Amniotic stem cell (primary cell): Measurements from ENCODE around the gene GPN1.
"Not testable (repeated sequence)": the region's sequence is repeated elsewhere in the genome, so short reads cannot be mapped to it uniquely, and the experiment has no call there.

Experiments
- DNase-seq: peaks from one replicate; lab custom pipeline; 2025; lab: John Stamatoyannopoulos, UW

GPN1 gene

DNA sequence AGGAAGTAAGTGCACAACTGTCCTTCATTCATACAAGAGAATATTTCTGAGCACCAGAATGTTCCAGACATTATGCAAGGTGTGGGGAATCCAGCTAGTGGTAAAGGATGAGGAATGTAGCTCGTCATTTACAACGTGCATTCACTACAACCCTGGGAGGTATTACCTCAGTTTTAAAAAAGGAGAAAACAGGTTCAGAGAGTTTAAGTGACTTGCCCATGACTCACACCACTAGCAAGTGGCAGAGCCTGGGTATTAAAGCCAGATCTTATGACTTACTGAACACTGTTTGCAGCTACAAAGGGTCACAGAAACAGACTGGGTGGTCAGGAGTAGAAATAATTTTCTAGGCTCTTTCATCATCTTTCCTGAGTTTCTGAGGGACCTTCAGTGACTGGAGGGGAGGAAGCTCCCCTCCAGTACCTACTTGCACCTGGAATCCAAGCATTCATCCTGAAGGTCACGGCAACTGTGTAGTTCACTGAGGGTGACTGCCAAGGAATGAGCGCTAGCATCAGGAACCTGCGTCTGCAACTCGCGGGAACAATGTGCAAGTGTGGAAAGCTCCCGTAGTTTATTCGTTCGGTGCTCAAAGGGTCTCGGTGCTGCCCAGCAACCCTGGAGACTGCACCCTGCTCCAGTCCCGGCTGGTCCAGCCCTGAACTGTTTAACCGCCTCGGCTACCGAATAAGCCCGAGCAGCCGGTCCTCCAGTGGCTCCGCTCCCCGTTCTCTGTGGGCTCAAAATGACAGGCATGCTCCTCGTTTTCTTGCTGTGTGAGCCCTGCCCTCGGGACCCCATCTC, 685 bp upstream of the GPN1 start:
- DNase-seq: peak; percentile 62

DNA sequence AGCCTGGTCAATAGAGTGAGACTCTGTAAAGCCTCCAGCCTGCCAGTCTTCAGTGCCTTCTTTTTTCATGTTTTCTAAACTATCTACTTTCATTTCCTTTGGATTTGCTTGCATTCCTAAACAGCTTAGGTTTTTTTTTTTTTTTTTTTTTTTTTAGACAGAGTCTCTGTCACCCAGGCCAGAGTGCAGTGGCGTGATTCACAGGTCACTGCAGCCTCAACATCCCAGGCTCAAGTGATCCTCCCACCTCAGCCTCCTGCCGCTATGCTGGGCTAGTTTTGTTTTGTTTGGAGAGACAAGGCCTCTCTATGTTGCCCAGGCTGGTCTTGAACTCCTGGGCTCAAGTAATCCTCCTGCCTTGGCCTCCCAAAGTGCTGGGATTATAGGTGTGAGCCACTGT, 1.4 kb downstream of the GPN1 start:
- not testable (repeated sequence) for DNase-seq

DNA sequence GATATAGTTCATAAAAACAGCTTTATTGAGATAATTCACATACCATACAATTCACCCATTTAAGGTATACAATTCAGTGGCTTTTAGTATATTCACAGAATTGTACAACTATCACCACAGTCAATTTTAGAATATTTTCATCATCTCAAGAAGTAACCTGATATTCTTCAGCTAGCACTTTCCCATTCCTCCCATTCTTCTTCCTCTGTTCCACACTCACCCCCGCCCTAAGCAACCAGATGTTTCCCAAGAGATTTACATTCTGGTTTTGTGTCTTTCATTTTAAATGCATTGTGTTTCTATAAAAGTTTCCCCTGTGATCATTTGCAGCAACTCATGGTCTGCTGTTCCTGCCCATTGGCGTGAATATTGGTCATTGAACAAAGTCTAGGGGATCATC, 5.4 kb downstream of the GPN1 start:
- no peak for DNase-seq

DNA sequence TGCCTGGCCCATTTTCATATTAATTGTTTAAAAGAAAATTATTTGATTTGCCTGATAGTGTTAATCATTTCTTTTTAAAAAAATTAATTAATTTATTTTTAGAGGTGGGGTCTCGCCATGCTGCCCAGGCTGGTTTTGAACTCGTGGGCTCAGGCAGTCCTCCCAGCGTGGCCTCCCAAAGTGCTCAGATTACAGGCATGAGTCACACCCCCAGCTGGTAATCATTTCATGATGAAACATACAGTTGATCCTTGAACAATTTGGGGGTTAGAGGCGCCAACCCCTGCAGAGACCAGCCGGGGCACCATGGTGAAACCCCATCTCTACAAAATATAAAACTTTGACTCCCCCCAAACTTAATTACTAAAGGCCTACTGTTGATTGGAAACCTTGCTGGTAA, 7.9 kb downstream of the GPN1 start:
- DNase-seq: no peak

DNA sequence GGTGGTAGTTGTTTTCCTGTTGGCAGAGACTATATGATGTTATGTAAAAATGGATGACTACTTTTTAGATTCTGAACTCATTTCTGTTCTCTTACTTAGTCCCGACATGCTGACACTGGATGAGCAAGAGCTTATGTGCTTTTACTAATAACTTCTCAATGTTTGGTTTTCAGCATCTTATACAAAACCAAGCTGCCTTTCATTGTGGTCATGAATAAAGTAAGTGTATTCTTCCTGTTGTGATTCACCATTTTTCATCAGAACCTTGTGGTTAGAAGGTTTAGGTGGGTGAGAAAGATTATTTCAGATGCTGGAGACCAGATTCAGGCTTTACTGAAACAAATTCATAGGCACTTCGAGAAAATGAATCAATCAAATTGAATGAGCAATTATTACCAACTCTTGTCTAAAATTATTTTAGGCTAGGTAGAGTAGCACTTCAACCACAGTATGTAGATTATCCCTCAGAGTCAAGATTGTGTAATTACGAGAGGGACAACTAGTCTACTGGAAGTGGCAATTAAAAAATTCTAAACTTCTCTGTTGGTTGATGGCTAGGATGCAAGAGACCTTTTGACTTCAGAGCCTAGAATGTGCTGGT, 9.3 kb downstream of the GPN1 start:
- DNase-seq: no peak

DNA sequence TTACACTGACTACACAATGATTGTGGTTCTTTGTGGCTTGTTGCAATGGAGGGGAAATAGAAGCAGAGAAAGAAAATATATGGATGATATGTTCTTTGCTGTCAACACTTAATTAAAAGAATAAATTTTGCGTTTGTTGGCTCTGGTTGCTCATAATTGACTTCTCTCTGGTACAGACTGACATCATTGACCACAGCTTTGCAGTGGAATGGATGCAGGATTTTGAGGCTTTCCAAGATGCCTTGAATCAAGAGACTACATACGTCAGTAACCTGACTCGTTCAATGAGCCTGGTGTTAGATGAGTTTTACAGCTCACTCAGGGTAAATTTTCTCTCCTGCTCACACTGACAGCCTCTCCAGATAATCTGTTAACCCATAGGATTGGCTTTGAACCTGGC, 9.9 kb downstream of the GPN1 start:
- DNase-seq: no peak

DNA sequence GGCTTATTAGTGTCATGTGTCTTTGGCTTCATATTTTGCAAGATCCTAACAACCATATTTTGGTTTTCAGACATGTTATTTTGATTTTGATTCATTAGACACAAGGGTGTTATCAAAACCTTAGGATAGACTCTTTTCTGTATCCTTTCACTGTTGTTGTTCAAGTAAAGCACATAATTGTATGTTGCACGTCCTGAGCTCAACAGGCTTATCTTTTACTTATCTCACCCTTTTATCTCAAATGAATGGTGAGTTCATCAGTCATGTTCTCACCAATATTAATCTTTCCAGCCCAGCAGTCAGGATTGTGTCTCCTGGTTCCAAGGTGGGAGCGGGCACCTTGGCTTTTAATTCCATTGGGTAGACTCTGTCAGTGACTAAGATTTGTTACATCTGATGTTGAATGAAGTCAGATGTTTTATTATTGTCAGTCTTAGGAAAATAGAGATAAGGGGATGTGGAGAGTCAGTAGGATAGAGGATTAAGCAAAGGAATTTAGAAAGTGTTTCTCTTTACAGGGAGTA, 11.9 kb downstream of the GPN1 start:
- no peak for DNase-seq

DNA sequence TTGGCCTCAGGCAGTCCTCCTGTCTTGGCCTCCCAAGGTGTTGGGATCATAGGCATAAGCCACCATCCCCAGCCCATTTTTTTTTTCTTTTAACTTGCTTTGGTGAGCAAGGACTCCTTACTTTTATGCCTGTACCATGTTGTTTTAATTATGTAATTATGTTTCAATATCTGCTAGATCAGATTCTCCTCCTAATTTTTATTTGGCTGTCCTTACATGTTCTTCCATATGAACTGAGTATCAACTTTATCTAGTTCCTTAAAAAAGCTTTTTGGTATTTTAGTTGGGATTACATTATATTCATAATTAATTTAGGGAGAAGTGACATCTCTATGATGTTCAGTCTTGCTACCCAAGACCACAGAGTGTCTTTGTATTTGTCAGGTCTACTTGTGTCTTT, 16.3 kb downstream of the GPN1 start:
- DNase-seq: no peak

DNA sequence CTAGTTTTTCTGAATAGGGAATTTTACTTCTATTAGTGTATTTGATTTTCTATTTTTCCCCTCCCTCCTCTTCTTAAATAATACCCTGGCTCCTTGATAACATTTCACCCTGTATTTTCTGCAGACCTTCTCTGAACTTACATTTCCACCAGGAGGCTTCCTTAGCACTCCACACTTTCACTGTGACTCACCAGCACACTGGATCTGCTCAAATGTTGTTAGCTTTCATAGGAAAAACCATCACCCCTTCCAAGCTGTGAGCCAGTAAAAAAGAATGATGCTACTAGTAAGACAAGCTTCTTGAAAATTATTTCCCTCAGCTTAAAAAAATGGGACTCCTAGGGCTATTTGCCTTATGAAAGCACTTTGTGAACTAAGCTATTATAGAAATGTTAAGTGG, 18.4 kb downstream of the GPN1 start:
- no peak for DNase-seq

DNA sequence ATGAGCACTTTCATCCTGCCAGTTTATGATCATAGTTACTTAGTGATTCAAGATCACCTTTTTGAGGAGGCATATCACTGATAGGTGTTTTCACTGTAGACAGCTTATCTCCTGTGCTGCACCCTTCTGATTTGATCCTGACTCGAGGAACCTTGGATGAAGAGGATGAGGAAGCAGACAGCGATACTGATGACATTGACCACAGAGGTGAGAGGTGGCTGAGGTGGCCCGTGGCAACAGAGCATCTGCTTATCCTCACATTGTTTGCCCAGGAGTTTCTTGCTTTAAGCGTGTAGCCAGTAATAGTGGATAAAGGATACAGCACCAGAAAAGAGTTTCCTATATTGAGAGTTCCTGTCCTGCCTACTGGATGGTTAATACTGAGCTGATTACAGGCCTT, 18.9 kb downstream of the GPN1 start:
- no peak for DNase-seq

DNA sequence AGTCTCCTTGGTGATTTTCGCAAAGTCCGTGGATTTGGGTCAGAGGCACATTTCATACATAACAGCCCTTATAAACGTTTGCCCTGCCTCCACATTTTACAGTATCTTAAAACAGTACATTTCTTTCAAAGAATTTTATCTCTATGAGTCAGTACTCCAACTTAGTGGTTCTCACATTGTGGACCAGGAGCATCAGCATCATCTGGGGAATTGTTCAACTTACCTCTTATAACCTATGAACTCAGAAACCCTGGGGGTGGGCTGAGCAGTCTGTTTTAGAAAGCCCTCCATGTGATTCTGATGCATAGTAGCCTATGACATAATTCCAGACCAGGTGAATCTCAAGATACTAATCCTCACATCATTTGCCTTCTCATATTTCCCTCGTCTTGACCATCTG, 22.2 kb downstream of the GPN1 start:
- no peak for DNase-seq

DNA sequence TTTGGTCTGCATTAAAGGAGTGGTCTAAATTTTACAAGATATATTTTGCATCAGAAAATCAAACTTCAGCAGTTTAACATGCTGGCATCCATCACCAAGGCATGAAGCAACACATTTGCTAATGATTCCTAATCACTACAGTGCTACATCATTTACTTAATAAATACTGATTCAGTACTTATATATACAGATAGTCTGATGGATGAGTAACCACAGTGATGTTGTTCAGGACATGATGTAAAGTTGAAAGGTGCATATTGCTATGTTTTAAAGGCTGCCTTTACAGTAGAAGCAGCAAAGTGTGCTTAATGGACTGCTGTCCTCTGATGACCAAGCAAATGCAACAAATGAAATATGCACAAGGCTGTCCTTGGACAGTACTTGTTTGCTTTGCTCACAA, 23.5 kb downstream of the GPN1 start:
- no peak for DNase-seq

DNA sequence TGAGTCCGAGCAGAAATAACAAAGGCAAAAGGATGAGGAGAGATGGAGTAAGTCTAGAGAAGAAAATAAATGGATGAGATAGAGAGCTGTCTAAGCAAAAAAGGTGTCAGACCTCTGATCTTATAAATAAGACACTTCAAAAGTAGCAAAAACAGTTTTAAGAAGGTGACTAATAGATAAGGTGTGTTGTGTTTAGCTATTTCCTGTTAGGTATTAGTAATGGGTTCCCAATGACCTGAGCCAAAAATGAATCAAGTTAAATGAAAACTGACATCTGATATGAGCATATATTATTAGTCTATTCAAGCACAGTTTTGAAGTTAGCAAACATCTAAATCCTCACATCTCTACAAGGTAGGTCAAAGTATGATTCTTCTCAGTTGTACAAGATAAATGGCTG, 23.9 kb downstream of the GPN1 start:
- DNase-seq: no peak

DNA sequence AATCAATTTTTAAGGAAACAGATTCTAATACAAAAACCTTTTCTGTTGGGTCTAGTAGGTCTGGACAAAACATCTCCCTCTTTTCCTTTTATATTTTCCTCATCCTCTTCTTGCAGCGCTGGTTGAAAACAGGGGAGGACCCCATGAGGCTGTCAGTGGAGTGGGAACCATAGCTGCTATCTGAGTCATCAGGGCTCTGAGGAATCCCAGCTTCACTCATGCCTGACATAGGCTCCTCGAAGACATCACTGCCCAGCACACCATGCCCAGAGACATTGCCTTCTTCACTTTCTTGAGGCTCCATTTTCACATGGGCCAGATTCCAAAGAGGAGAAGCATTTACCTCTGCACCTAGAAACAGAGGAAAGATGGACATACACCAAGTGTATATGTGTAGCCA, 24.5 kb downstream of the GPN1 start:
- DNase-seq: no peak

DNA sequence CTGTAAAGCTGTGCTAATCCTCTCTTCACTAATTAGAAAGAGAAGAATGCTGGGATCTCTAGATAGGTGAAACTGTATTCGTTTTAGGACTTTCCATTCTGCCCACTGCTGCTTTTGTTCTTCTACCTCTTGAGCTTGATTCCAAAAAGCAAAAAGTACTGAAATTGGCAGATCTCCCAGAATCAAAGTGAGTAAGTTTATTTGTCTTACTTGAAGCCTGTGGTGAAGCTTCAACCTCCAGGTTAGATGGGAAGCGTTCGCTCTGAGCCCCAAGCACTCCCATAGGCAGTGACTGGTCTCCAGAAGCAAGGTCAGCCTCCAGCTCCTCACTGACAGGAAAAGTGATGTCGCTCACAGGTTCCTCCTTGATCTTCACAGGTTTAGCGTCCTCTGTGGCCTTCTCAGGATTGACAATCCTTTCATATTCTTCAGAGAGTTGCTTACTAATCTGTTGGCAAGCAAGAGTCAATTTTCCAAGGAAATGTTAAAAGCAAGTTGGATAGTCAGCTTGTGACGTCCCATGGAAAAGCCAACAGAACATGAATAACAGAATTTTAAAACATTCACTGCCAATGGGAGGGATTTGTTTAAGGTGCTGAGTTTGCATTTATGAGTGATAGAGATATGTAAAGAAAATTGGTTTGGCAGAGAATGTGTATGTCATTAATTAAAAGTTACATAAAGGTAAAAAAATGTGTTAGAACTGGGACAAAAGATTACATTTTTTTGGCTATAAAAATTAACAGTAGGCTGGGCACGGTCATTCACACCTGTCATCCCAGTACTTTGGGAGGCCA, 26.5 kb downstream of the GPN1 start:
- DNase-seq: no peak

DNA sequence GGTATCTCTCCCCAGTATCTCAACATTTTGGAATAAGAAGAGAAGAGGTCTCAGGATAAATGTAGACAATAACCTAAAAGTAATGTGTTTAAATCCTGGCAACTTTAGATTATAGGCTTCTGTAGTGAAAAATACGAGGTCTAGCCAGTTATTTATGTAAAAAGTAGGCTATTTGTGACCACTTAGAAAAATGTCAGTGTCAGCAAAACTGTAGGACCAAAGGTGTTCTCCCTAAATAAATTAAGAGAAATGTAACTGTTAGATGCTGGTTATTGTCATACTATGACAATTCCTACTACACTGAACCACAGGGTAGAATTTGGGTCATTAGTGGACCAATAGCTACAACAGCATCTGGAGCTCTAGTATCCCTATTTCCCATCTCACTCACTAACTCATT, 32.5 kb downstream of the GPN1 start:
- DNase-seq: no peak

DNA sequence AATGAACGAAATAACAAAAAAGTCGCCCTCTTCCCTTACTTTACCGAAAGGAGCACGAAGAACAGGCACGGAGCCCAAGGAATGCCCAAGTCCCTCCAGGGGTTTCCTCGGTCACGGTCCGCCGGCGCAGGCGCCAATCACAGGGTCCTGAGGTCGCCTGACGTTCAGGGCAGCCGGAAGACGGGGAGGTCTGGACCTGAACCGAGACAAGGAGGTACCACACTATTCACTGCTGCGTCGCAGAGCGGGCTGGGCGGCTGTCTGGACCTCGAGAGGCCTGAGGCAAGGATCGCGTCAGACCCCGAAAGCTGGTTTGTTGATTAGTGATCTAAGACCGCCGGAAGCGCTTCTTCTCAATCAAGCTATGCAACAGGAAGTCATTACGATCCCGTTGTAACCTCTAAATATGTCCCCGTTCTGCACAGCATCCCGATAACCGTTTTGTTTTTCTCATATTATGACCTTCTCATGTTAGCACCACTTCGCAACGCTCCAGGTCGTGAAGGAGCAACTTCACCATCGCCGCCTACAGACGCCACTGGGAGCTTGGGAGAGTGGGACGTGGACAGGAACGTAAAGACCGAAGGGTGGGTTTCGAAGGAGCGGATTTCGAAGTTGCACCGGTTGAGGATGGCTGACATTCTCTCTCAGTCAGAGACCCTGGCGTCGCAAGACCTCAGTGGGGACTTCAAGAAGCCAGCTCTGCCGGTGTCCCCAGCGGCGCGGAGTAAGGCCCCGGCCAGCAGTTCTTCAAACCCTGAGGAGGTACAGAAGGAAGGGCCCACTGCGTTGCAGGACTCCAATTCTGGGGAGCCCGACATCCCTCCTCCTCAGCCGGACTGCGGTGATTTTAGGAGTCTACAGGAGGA, 34.7 kb downstream of the GPN1 start, which contains the start of the genes SLC4A1AP and SUPT7L:
Gene SLC4A1AP, plus strand, starts transcription at position 605 of the 869 bp plus-strand sequence. Its CDS starts 26 bp downstream, at position 631.
Gene SUPT7L, minus strand, starts transcription at position 330 of the 869 bp plus-strand sequence. CDS start 1,422 bp downstream, outside the sequence.
- peak; percentile 91 for DNase-seq

DNA sequence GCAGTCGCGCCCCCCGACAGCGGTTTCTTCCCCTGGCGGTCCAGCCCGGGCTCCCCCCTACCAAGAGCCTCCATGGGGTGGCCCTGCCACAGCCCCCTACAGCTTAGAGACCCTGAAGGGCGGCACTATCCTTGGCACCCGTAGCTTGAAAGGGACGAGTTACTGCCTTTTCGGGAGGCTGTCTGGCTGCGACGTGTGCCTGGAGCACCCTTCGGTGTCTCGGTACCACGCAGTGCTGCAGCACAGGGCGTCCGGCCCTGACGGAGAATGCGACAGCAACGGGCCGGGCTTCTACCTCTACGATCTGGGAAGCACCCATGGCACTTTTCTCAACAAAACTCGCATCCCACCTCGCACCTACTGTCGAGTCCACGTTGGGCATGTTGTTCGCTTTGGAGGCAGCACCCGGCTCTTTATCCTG, 35.3 kb downstream of the GPN1 start:
- DNase-seq: no peak

DNA sequence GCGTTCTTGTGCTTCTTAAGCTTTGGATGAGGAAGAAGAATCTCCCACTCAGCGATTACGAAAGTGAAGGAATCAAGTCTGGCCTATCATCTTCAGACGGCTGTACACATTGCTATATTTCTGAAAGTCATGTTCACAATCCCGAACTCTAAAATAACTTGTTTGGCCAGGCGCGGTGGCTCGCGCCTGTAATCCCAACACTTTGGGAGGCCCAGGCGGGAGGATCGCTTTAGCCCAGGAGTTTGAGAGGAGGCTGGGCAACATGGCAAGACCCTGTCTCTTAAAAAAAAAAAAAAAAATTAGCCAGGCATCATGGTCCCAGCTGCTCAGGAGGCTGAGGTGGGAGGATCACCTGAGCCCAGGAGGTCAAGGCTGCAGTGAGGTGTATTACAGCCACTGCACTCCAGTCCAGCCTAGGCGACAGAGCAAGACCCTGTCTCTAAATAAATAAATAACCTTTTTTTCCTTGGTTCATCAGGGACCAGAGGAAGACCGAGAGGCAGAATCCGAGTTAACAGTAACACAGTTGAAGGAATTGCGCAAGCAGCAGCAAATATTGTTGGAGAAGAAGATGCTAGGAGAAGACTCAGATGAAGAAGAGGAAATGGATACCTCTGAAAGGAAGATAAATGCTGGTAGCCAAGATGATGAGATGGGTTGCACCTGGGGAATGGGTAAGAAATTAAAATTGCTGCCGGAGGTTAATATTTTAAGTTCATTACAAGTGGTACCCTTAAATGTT, 35.9 kb downstream of the GPN1 start:
- no peak for DNase-seq

DNA sequence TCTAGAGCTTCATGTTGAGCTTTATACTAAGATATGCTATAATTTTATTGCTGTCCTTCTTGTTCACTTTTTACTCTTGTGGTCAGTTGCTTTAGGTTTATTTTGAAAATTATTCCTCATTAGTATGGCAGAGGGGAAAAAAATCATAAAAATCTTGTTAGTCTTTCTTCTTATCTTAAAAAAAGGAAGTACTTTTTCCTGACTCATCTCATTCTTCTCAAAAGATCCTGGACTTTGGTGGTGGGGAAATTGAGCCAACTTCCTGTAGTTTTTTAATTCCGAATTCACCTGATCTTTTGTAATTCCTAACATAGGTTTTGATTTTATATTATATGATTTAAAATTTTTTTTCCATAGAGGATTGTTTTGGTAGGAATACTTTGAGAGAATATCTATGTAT, 38.6 kb downstream of the GPN1 start:
- DNase-seq: no peak

DNA sequence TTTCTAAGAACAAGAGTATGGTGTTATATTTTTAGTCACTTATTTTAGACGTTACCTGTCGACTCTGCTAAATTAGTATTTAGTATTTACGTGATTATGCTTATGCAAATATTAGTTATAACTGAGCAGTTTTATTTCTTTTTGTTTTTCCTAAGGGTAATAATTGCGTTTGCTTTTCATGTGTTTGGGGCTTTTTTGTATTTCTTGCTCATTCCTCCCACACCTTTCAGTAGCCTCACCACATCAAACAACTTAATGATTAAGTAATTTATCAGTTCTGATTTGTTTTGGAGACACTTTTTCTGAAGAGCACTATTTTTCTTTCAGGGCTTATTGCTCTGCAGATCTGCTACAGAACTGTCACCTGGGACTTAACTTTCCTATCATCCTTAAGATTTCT, 42.4 kb downstream of the GPN1 start:
- DNase-seq: no peak
